GM12878 (cell line): ENCODE measurements around the gene FANCD2OS. TPM values are rescaled to one million over a fixed set of nuclear protein-coding genes. Genes with fewer than 3 reads are reported as not detected.
A peak's percentile ranks its signal among the peaks of the same experiment; 100 is the strongest.

Experiments
- ATAC-seq: fragments of 200-7000 bp; cut with Tn5 transposase; 3 replicates; pipeline ENCODE4 v1.9.1; 2020; ENCODE audit warnings: mild to moderate bottlenecking, moderate library complexity
- BruUV-seq: library from RNA; stranded (reverse); fragments of 400-500 nt; replicated peaks from 2 replicates; lab custom pipeline; 2021; lab: Mats Ljungman, UMichigan
- CTCF ChIA-PET: fragments of 300-600 bp; sonication (Branson Sonifier 250); formaldehyde crosslinking; extraction: SDS; loops from one replicate; lab custom pipeline; 2021; ENCODE audit warnings: inconsistent platforms; lab: Yijun Ruan, JAX
- POLR2A ChIA-PET: fragments of 350-600 bp; formaldehyde crosslinking; extraction: SDS; loops from one replicate; lab custom pipeline; 2021; ENCODE audit warnings: inconsistent platforms; lab: Charles Lee
- RAD21 ChIA-PET: fragments of 300-600 bp; sonication (Branson Sonifier 250); formaldehyde crosslinking; loops from one replicate; lab custom pipeline; 2023; ENCODE audit warnings: antibody characterized with exemption; ENCODE audit not compliant: unreplicated experiment; lab: Charles Lee
- SMC1A ChIA-PET: fragments of 300-600 bp; sonication (Branson Sonifier 250); formaldehyde crosslinking; loops from one replicate; lab custom pipeline; 2023; ENCODE audit not compliant: unreplicated experiment, uncharacterized antibody; lab: Charles Lee
- DNase-seq: peaks from one replicate; pipeline ENCODE4 v3.0.0-alpha.2; 2011; ENCODE audit warnings: low read depth, low spot score
- FAIRE-seq: peaks from 3 replicates; lab custom pipeline; 2011; peaks lifted over from hg19 to GRCh38; lab: Jason Lieb, UNC
- H2AFZ ChIP-seq: 2 replicates; pipeline ENCODE4 v1.6.0; 2011; ENCODE audit warnings: low read depth, low read length, control low read depth; ENCODE audit not compliant: control insufficient read depth
- H3K27ac ChIP-seq: 2 replicates; pipeline ENCODE4 v1.5.1; 2011; ENCODE audit warnings: control low read depth; ENCODE audit not compliant: control insufficient read depth, insufficient read depth
- H3K27me3 ChIP-seq, 2 experiments: replicated peaks in 1 of 2; 2 replicates each; pipeline versions ENCODE4 v1.6.0 to v1.6.1; 2011; ENCODE audit warnings: low read length in 1 of 2; ENCODE audit not compliant: control insufficient read depth in 2 of 2, insufficient read depth in 2 of 2
- H3K36me3 ChIP-seq, 2 experiments: 2 replicates each; pipeline ENCODE4 v1.5.1; 2011; ENCODE audit warnings: low read length in 1 of 2; ENCODE audit not compliant: control insufficient read depth in 2 of 2, insufficient read depth in 2 of 2
- H3K4me1 ChIP-seq: 2 replicates; pipeline ENCODE4 v1.6.1; 2011; ENCODE audit warnings: mild to moderate bottlenecking, low read length, moderate library complexity, mixed read lengths; ENCODE audit not compliant: control insufficient read depth, insufficient read depth
- H3K4me2 ChIP-seq: 2 replicates; pipeline ENCODE4 v1.6.0; 2011; ENCODE audit warnings: control low read depth; ENCODE audit not compliant: control insufficient read depth, insufficient read depth
- H3K4me3 ChIP-seq: fragments of 200-600 bp; sonication (generic); 2 replicates; pipeline ENCODE4 v1.5.1; 2016
- H3K79me2 ChIP-seq: 2 replicates; pipeline ENCODE4 v1.6.0; 2011; ENCODE audit warnings: low read length; ENCODE audit not compliant: control insufficient read depth, insufficient read depth
- H3K9ac ChIP-seq: 2 replicates; pipeline ENCODE4 v1.8.0; 2011; ENCODE audit warnings: low read length, control low read depth, mixed read lengths; ENCODE audit not compliant: control insufficient read depth, insufficient read depth
- H3K9me3 ChIP-seq: replicated peaks from 3 replicates; pipeline ENCODE4 v1.5.1; 2011; ENCODE audit warnings: mild to moderate bottlenecking, low read length; ENCODE audit not compliant: control insufficient read depth, insufficient read depth
- H4K20me1 ChIP-seq: 2 replicates; pipeline ENCODE4 v1.6.0; 2011; ENCODE audit not compliant: control insufficient read depth, insufficient read depth
- IKZF1 ChIP-seq: fragments of 450-650 bp; conservative IDR thresholded peaks from 2 replicates; pipeline ENCODE4 v1.6.1; 2017; ENCODE audit warnings: antibody characterized with exemption, mild to moderate bottlenecking
- IKZF2 ChIP-seq, 2 experiments: fragments of 450-650 bp; IDR thresholded peaks; 2 replicates each; pipeline ENCODE4 v1.6.1; 2017; ENCODE audit warnings: mild to moderate bottlenecking in 2 of 2, moderate library complexity in 2 of 2
- POLR2AphosphoS5 ChIP-seq: IDR thresholded peaks from 2 replicates; pipeline ENCODE4 v1.6.1; 2011; ENCODE audit warnings: mild to moderate bottlenecking, low read length, inconsistent platforms
- RUNX3 ChIP-seq: IDR thresholded peaks from 2 replicates; pipeline ENCODE4 v1.6.1; 2012; ENCODE audit warnings: low read length, inconsistent platforms
- SREBF1 ChIP-seq: IDR thresholded peaks from 2 replicates; pipeline ENCODE4 v1.6.1; 2012; ENCODE audit warnings: mild to moderate bottlenecking, low read length
- WGBS: methylation state at CpG from one replicate; pipeline ENCODE4 v1.1.6; 2016; ENCODE audit warnings: low lambda C conversion rate; ENCODE audit not compliant: insufficient replicate concordance, insufficient coverage; ENCODE audit errors: missing lambda C conversion rate; 5-methylcytosine and 5-hydroxymethylcytosine counted together
- in situ Hi-C: fragments of 300-500 bp; cut with MboI; formaldehyde crosslinking; loops from 9 replicates; pipeline ENCODE4 v1.14.3; 2018; ENCODE audit warnings: mixed read lengths
- intact Hi-C: fragments of 100-400 bp; cut with micrococcal nuclease; formaldehyde crosslinking; loops from one replicate; pipeline ENCODE4 v1.14.2; 2022; ENCODE audit not compliant: unreplicated experiment
- polyA plus RNA-seq, 11 experiments: library from polyadenylated mRNA; depleted of rRNA in 4 of 11; unstranded in 6 of 11; stranded (reverse) in 5 of 11; fragments of >200 nt; fragmentation: Nextera tagmentation in 4 of 11; fragmentation: Illumina TruSeq in 1 of 11; extraction: Ambion mirVana in 4 of 11; extraction: Trizol in 1 of 11; gene quantifications; 1 replicate in 1 of 11; 2 replicates in 10 of 11; pipeline versions ENCODE4 v1.2.1 to v1.2.3, GENCODE V29; 2011 to 2016; ENCODE audit warnings: inconsistent platforms in 2 of 11, missing spikeins in 2 of 11, low read depth in 1 of 11
- total RNA-seq, 4 experiments: library from RNA; depleted of rRNA in 3 of 4; stranded (reverse); fragments of >200 nt in 3 of 4; fragmentation: Illumina TruSeq in 1 of 4; extraction: Trizol in 1 of 4; gene quantifications; 2 replicates each; pipeline versions ENCODE4 v1.2.1 to v1.2.3, GENCODE V29; 2013 to 2021
- TF ChIP-seq, protein P1 (sequence below): fragments of 450-650 bp; IDR thresholded peaks from 2 replicates; pipeline ENCODE4 v1.6.1; 2016; ENCODE audit warnings: mild to moderate bottlenecking
- TF ChIP-seq, protein P2 (sequence below): fragments of 450-650 bp; IDR thresholded peaks from 2 replicates; pipeline ENCODE4 v1.6.1; 2016; ENCODE audit warnings: mild to moderate bottlenecking
- TF ChIP-seq, protein P3 (sequence below): fragments of 450-650 bp; IDR thresholded peaks from 2 replicates; pipeline ENCODE4 v1.6.1; 2017; ENCODE audit warnings: antibody characterized with exemption, mild to moderate bottlenecking, moderate library complexity

Gene FANCD2OS
- total and polyA plus RNA-seq, 10 of the 15 experiments (the other 5 are each of a cell fraction or from before 2014, with no cell fraction given), result 0.38 to 0.42 TPM; not detected in 8

DNA sequence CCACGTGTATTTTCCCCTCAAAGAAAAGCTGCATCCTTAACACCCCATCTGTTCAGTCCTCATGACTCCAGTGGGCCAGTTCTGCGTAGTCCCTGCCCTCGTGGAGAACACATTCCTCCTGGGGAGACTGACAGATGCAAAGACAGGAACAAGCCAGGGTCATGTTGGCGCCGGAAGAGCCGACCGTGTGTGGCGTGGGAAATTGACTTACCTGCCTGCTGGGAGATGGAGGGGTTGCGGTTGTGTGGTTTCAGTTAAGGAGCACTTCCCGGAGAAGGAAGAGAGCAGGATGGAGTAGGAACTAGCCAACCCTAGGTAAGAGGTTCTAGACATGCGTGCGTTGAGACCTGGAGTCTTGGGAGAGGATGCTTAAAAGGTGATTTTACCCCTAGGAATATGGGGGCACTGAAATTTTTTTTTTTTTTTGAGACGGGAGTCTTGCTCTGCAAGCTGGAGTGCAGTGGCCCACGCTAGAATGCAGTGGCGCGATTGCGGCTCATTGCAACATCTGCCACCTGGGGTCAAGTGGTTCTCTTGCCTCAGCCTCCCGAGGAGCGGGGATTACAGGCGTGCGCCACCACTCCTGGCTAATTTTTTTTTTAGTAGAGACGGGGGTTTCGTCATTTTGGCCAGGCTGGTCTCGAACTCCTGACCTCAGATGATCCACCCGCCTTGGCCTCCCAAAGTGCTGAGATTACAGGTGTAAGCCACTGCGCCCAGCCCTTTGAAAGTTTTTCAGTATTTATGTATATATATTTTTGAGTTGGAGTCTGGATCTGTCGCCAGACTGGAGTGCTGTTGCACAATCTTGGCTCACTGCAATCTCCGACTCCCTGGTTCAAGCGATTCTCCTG, 34.9 kb upstream of the FANCD2OS start:
- Histone ChIP-seq H3K4me2 (peak overlapping the region; percentile 38), H3K36me3 (peaks cover 0 to 5% of the 10 kb centered on the region in 2 experiments; a peak in 1 of 4 replicates), H3K27ac (peak overlapping the region; percentile 61; the same call in 1 of the 2 replicates), H3K9ac (peak overlapping the region; percentile 77), H3K4me1 (no peaks in the 10 kb centered on the region; the same call in 1 of the 2 replicates), H3K79me2 (peaks cover 54% of the 10 kb centered on the region), H2AFZ (no peak overlapping the region), H4K20me1 (no peaks in the 10 kb centered on the region; the same call in 1 of the 2 replicates), H3K4me3 (peak overlapping the region; percentile 100), H3K27me3 (no peaks in the 10 kb centered on the region)
- FAIRE-seq, result no peak
- DNase-seq, result no peak
- WGBS, result 23% methylated on average over 29 of the region's 29 CpGs
- POLR2A ChIA-PET, result interaction anchor here (0.6 to 3.7 kb wide), 7 partner anchors 12 to 150 kb away, joined by 3 to 23 read pairs (median 4); no protein-coding TSS in a partner anchor
- SMC1A ChIA-PET, result no interaction called here
- RAD21 ChIA-PET, result interaction anchor here (0.7 to 1.6 kb wide), 3 partner anchors 81 to 155 kb away, joined by 3 to 5 read pairs (median 4); no protein-coding TSS in a partner anchor
- peak; percentile 21 for ATAC-seq
- CTCF ChIA-PET, result interaction anchor here (2.0 kb wide), 1 partner anchor 49 kb away, joined by 9 read pairs; no protein-coding TSS in a partner anchor
- intact Hi-C loops (loop anchor here (2.0 to 5.0 kb wide), 2 partner anchors 49 to 82 kb away; no protein-coding TSS in a partner anchor), in situ Hi-C loops (no loop called here)
- BruUV-seq, result no TSS peak
- TF ChIP-seq RUNX3 (peak; percentile 63), IKZF1 (peak; percentile 19; the same call in 1 of the 2 replicates), IKZF2 (IDR thresholded peaks at IDR 0.05) (peak; percentile 36 to 50; a peak in 2 of 4 replicates), POLR2AphosphoS5 (peak; percentile 24; the same call in 1 of the 2 replicates), SREBF1 (no peak)
- TF ChIP-seq, protein P1, sequence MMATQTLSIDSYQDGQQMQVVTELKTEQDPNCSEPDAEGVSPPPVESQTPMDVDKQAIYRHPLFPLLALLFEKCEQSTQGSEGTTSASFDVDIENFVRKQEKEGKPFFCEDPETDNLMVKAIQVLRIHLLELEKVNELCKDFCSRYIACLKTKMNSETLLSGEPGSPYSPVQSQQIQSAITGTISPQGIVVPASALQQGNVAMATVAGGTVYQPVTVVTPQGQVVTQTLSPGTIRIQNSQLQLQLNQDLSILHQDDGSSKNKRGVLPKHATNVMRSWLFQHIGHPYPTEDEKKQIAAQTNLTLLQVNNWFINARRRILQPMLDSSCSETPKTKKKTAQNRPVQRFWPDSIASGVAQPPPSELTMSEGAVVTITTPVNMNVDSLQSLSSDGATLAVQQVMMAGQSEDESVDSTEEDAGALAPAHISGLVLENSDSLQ, result peak; percentile 35; the same call in 1 of the 2 replicates
- TF ChIP-seq, protein P2, sequence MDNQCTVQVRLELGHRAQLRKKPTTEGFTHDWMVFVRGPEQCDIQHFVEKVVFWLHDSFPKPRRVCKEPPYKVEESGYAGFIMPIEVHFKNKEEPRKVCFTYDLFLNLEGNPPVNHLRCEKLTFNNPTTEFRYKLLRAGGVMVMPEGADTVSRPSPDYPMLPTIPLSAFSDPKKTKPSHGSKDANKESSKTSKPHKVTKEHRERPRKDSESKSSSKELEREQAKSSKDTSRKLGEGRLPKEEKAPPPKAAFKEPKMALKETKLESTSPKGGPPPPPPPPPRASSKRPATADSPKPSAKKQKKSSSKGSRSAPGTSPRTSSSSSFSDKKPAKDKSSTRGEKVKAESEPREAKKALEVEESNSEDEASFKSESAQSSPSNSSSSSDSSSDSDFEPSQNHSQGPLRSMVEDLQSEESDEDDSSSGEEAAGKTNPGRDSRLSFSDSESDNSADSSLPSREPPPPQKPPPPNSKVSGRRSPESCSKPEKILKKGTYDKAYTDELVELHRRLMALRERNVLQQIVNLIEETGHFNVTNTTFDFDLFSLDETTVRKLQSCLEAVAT, result peak; percentile 92; the same call in 1 of the 2 replicates
- TF ChIP-seq, protein P3, sequence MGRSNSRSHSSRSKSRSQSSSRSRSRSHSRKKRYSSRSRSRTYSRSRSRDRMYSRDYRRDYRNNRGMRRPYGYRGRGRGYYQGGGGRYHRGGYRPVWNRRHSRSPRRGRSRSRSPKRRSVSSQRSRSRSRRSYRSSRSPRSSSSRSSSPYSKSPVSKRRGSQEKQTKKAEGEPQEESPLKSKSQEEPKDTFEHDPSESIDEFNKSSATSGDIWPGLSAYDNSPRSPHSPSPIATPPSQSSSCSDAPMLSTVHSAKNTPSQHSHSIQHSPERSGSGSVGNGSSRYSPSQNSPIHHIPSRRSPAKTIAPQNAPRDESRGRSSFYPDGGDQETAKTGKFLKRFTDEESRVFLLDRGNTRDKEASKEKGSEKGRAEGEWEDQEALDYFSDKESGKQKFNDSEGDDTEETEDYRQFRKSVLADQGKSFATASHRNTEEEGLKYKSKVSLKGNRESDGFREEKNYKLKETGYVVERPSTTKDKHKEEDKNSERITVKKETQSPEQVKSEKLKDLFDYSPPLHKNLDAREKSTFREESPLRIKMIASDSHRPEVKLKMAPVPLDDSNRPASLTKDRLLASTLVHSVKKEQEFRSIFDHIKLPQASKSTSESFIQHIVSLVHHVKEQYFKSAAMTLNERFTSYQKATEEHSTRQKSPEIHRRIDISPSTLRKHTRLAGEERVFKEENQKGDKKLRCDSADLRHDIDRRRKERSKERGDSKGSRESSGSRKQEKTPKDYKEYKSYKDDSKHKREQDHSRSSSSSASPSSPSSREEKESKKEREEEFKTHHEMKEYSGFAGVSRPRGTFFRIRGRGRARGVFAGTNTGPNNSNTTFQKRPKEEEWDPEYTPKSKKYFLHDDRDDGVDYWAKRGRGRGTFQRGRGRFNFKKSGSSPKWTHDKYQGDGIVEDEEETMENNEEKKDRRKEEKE, result no peak
- TF ChIP-seq, all 136 proteins: peak for 6
- no peaks in the 10 kb centered on the region; the same call in 2 of the 3 replicates for H3K9me3 ChIP-seq
